ENCODE data around the gene SART1.
A peak's percentile ranks its signal among the peaks of the same experiment; 100 is the strongest.
"Not testable (repeated sequence)": the region's sequence is repeated elsewhere in the genome, so short reads cannot be mapped to it uniquely, and the experiment has no call there.

Gene SART1

DNA sequence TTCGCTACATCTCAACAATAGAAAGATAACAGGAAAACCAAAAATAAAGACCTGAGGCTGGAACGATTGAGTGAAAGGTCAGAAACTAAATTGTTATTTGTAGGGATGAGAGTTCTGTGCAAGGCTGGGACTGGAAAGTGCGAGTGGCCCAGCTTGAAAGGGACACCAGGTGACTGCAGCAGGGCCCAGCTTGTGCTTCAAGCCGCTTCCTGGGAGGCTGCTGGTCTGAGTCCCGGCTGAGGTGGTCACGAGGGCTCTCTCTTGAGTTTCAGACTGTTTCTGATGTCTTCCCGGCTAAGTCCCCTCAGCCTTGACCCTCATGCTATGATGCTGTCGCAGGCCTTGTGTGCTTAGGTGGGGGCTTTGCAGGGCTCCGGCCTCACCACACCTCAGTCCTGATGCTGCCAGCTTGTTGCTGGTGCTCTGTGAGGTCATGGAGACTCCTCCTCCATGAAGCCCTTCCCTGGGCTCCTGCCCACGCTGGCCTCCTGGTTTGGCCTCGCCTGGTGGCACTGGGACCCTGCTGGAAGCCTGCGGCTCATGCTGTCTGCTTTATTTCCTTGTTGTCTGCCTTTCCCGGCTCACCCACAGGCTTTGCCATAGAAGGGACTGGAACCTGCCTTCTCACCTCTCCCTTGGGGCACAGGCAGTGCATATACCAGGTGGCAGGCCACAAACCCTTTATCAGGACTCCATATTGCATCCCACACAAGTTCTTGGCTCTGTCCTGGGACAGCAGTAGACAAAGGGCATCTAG lies 44.8 kb downstream of the SART1 start:
- no peaks in the 10 kb centered on the region for H3K36me3 ChIP-seq (ENCODE audit: control insufficient read depth, insufficient read depth, low read length)
- no peak overlapping the region for H3K27ac ChIP-seq
- no peak overlapping the region for H3K4me3 ChIP-seq (ENCODE audit: low read depth, low read length)
- TF ChIP-seq, protein P1, sequence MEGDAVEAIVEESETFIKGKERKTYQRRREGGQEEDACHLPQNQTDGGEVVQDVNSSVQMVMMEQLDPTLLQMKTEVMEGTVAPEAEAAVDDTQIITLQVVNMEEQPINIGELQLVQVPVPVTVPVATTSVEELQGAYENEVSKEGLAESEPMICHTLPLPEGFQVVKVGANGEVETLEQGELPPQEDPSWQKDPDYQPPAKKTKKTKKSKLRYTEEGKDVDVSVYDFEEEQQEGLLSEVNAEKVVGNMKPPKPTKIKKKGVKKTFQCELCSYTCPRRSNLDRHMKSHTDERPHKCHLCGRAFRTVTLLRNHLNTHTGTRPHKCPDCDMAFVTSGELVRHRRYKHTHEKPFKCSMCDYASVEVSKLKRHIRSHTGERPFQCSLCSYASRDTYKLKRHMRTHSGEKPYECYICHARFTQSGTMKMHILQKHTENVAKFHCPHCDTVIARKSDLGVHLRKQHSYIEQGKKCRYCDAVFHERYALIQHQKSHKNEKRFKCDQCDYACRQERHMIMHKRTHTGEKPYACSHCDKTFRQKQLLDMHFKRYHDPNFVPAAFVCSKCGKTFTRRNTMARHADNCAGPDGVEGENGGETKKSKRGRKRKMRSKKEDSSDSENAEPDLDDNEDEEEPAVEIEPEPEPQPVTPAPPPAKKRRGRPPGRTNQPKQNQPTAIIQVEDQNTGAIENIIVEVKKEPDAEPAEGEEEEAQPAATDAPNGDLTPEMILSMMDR (IDR thresholded peaks at IDR 0.05) = no peak
- no peak overlapping the region for H3K4me2 ChIP-seq (ENCODE audit: low read length)
- no peak overlapping the region for H3K9ac ChIP-seq
- no peaks in the 10 kb centered on the region for H3K9me3 ChIP-seq (ENCODE audit: control insufficient read depth, low read length)
- H3K4me1 ChIP-seq = no peaks in the 10 kb centered on the region
- H3K79me2 ChIP-seq = no peaks in the 10 kb centered on the region
- no peaks in the 10 kb centered on the region for H3K27me3 ChIP-seq (ENCODE audit: control insufficient read depth, insufficient read depth, low read length)
- H2AFZ ChIP-seq = no peak overlapping the region

GRCh38 chr11:66006891-66007176 lies 45.3 kb downstream of the SART1 start:
- Histone ChIP-seq H3K4me2 (ENCODE audit: low read length) (no peak overlapping the region), H3K9me3 (ENCODE audit: control insufficient read depth, low read length) (no peaks in the 10 kb centered on the region), H3K36me3 (ENCODE audit: control insufficient read depth, insufficient read depth, low read length) (no peaks in the 10 kb centered on the region), H3K9ac (no peak overlapping the region), H3K79me2 (no peaks in the 10 kb centered on the region), H3K27me3 (ENCODE audit: control insufficient read depth, insufficient read depth, low read length) (no peaks in the 10 kb centered on the region), H3K4me3 (ENCODE audit: low read depth, low read length) (no peak overlapping the region), H2AFZ (no peak overlapping the region), H3K4me1 (peaks cover 3% of the 10 kb centered on the region), H3K27ac (no peak overlapping the region)
- TF ChIP-seq, protein P1 (IDR thresholded peaks at IDR 0.05) = no peak

- TF ChIP-seq, protein P1 (IDR thresholded peaks at IDR 0.05) = no peak
- Histone ChIP-seq H3K4me1 (peaks cover 3% of the 10 kb centered on the region), H3K4me2 (ENCODE audit: low read length) (no peak overlapping the region), H3K27ac (no peak overlapping the region), H3K27me3 (ENCODE audit: control insufficient read depth, insufficient read depth, low read length) (no peaks in the 10 kb centered on the region), H3K36me3 (ENCODE audit: control insufficient read depth, insufficient read depth, low read length) (no peaks in the 10 kb centered on the region), H3K9me3 (ENCODE audit: control insufficient read depth, low read length) (no peaks in the 10 kb centered on the region), H3K4me3 (ENCODE audit: low read depth, low read length) (no peak overlapping the region), H3K9ac (no peak overlapping the region), H3K79me2 (no peaks in the 10 kb centered on the region), H2AFZ (no peak overlapping the region)
Measured at GRCh38 chr11:66007201-66007634, 45.7 kb downstream of the SART1 start.

DNA sequence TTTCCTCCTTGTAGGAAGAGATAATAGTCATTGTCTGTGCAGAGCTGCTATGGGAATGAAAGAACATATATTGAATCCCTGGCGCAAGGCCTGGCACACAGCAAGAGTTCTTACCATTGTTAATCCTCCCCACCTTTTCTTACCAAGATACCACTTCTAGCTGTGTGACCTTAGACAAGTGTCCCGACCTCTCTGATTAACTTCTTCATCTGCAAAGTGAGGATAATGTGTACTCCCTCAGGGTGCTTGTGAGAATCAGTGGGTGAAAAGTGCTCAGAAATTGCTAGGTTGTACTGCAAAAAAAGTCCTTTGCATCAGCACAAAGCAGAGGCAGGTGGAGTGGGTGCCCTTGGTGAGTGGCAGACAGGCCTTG lies 46.5 kb downstream of the SART1 start:
- H3K4me2 ChIP-seq (ENCODE audit: low read length) = no peak overlapping the region
- no peaks in the 10 kb centered on the region for H3K27me3 ChIP-seq (ENCODE audit: control insufficient read depth, insufficient read depth, low read length)
- H3K4me1 ChIP-seq = peaks cover 3% of the 10 kb centered on the region
- TF ChIP-seq, protein P1 (IDR thresholded peaks at IDR 0.05) = no peak
- no peak overlapping the region for H3K9ac ChIP-seq
- peak overlapping the region; percentile 69 for H3K27ac ChIP-seq
- H3K9me3 ChIP-seq (ENCODE audit: control insufficient read depth, low read length) = no peaks in the 10 kb centered on the region
- no peaks in the 10 kb centered on the region for H3K79me2 ChIP-seq
- H3K36me3 ChIP-seq (ENCODE audit: control insufficient read depth, insufficient read depth, low read length) = no peaks in the 10 kb centered on the region
- H3K4me3 ChIP-seq (ENCODE audit: low read depth, low read length) = no peak overlapping the region
- H2AFZ ChIP-seq = peak overlapping the region; percentile 80

- Histone ChIP-seq H3K4me2 (ENCODE audit: low read length) (peak overlapping the region; percentile 44), H3K9me3 (ENCODE audit: control insufficient read depth, low read length) (no peaks in the 10 kb centered on the region), H3K27ac (peak overlapping the region; percentile 69), H3K9ac (no peak overlapping the region), H3K4me1 (peaks cover 3% of the 10 kb centered on the region), H3K4me3 (ENCODE audit: low read depth, low read length) (no peak overlapping the region), H3K36me3 (ENCODE audit: control insufficient read depth, insufficient read depth, low read length) (no peaks in the 10 kb centered on the region), H3K27me3 (ENCODE audit: control insufficient read depth, insufficient read depth, low read length) (no peaks in the 10 kb centered on the region), H3K79me2 (no peaks in the 10 kb centered on the region), H2AFZ (peak overlapping the region; percentile 80)
- TF ChIP-seq, protein P1 (IDR thresholded peaks at IDR 0.05) = no peak
Measured at GRCh38 chr11:66008468-66009101, 47.1 kb downstream of the SART1 start.

DNA sequence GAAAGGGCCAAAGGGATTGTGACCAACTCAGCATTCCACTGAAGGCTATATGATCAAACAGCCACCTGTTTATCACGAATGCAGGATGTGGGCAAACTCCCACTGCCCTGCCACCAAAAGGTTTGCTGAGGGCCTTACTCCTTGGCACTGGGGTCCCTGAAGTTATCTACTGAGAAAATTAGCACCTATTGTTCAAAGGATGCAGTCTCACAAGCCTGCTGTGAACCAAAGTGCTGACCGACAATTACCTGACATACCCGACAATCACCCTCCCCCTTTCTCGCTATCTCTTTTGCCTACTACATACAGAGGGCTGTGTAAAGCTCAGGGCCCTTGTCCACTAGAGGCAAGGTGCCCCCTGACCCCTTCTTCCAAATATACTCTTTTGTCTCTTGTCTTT lies 48.5 kb downstream of the SART1 start:
- not testable (repeated sequence) for H3K36me3 ChIP-seq (ENCODE audit: control insufficient read depth, insufficient read depth, low read length); H3K27ac ChIP-seq; H3K4me1 ChIP-seq; H2AFZ ChIP-seq; H3K79me2 ChIP-seq; H3K27me3 ChIP-seq (ENCODE audit: control insufficient read depth, insufficient read depth, low read length); H3K4me2 ChIP-seq (ENCODE audit: low read length); H3K9me3 ChIP-seq (ENCODE audit: control insufficient read depth, low read length); H3K4me3 ChIP-seq (ENCODE audit: low read depth, low read length); H3K9ac ChIP-seq
